ENCODE data around the gene IDH3A.
A peak's percentile ranks its signal among the peaks of the same experiment; 100 is the strongest.

Gene IDH3A

DNA sequence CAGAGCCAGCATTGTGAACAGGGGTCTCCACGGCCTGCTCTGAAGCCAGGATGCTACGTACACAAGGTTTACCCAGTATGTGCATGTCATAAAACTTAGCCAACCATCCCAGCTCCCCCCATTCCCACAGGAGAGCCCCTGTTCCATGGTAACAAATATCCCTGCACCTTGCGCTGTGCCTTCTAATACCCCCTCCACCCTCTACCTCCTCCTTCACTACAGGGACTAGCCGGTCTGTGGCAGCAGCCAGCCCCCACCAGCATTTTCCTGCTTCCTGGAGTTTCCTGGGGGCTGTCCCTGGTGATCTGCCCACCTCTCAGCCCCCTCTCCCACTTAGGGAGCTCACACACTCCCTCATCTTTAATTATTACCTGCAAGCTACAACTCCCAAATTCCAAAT is 64.8 kb downstream of the IDH3A start:
- Histone ChIP-seq H3K4me1 (ENCODE audit: control insufficient read depth in 1 of 2, insufficient read depth in 2 of 2, low read length in 2 of 2) (peaks cover 9 to 13% of the 10 kb centered on the region in 2 donors), H3K27ac (ENCODE audit: low read length) (no peak overlapping the region), H3K4me3 (ENCODE audit: low read depth in 1 of 2, low read length in 2 of 2) (no peak overlapping the region), H3K9me3 (ENCODE audit: control insufficient read depth in 1 of 2, low read length in 2 of 2) (no peaks in the 10 kb centered on the region), H3K36me3 (ENCODE audit: control insufficient read depth in 1 of 2, insufficient read depth in 2 of 2, low read length in 2 of 2) (no peaks in the 10 kb centered on the region), H3K27me3 (ENCODE audit: low read depth, low read length) (no peaks in the 10 kb centered on the region)

GRCh38 chr15:78216276-78217104 is 67.3 kb downstream of the IDH3A start:
- Histone ChIP-seq H3K27ac (ENCODE audit: low read length) (peak overlapping the region; percentile 53), H3K4me1 (ENCODE audit: control insufficient read depth in 1 of 2, insufficient read depth in 2 of 2, low read length in 2 of 2) (peaks cover 4 to 9% of the 10 kb centered on the region in 2 donors), H3K27me3 (ENCODE audit: low read depth, low read length) (no peaks in the 10 kb centered on the region), H3K9me3 (ENCODE audit: control insufficient read depth in 1 of 2, low read length in 2 of 2) (no peaks in the 10 kb centered on the region), H3K36me3 (ENCODE audit: control insufficient read depth in 1 of 2, insufficient read depth in 2 of 2, low read length in 2 of 2) (no peaks in the 10 kb centered on the region), H3K4me3 (ENCODE audit: low read depth in 1 of 2, low read length in 2 of 2) (no peak overlapping the region)

DNA sequence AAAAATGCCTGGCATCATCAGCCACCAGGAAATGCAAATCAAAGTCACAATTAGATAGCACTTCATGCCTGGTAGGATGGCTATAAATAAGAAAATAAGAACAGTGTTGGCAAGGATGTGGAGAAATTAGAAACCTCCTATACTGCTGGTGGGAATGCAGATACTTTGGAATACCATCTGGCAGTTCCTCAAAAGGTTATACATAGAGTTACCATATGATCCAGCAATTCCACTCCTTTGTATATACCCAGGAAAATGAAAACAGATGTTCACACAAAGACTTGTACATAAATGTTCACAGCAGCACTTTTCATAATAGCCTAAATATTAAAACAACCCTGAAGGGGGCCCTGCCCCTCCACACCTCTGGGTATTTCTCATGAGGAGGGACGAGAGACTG is 71.6 kb downstream of the IDH3A start:
- H3K4me1 ChIP-seq (ENCODE audit: control insufficient read depth in 1 of 2, insufficient read depth in 2 of 2, low read length in 2 of 2), result peaks cover 4 to 5% of the 10 kb centered on the region in 2 donors
- H3K4me3 ChIP-seq (ENCODE audit: low read depth in 1 of 2, low read length in 2 of 2), result no peak overlapping the region
- H3K9me3 ChIP-seq (ENCODE audit: control insufficient read depth in 1 of 2, low read length in 2 of 2), result no peaks in the 10 kb centered on the region
- H3K36me3 ChIP-seq (ENCODE audit: control insufficient read depth in 1 of 2, insufficient read depth in 2 of 2, low read length in 2 of 2), result no peaks in the 10 kb centered on the region
- no peak overlapping the region for H3K27ac ChIP-seq (ENCODE audit: low read length)
- no peaks in the 10 kb centered on the region for H3K27me3 ChIP-seq (ENCODE audit: low read depth, low read length)

All from muscle layer of duodenum (tissue), 2 donors.